ENCODE measurements around the gene KIFAP3.

KIFAP3 gene

DNA sequence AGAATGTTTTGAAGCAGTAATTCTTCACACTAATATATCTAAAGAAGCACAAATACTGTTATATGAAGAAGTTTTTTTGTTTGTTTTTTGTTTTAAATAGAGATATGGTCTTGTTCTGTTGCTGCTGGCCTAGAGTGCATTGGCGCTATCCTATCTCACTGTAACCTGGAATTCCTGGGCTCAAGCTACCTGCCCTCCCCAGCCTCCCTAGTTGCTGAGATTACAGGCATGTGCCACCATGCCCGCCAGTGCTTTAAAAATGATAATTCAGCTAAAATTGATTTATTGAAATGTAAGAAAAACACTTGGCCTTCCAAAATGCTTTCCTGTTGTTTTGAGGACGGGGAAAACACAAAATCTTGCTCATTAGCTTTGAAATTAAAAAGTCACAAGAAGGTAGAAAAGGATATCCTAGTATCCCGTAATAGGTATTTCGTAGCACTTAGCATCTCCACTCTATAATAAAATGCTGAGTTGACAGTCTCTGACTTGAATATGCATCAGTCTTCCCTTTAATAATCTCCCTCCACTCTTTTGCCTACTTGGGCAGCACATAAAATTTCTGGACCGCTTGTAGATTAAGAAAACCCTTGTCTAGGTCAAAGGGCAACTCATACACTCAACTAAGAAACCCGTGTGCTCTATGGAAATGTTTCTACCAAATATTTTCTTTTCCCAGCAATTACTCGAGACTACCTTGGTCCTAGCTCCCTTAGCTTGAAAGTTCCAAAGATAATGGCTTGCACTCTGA lies 182.1 kb downstream of the KIFAP3 start:
- no peak for TF ChIP-seq ZFX (IDR thresholded peaks at IDR 0.05)
- TF ChIP-seq, protein P1, sequence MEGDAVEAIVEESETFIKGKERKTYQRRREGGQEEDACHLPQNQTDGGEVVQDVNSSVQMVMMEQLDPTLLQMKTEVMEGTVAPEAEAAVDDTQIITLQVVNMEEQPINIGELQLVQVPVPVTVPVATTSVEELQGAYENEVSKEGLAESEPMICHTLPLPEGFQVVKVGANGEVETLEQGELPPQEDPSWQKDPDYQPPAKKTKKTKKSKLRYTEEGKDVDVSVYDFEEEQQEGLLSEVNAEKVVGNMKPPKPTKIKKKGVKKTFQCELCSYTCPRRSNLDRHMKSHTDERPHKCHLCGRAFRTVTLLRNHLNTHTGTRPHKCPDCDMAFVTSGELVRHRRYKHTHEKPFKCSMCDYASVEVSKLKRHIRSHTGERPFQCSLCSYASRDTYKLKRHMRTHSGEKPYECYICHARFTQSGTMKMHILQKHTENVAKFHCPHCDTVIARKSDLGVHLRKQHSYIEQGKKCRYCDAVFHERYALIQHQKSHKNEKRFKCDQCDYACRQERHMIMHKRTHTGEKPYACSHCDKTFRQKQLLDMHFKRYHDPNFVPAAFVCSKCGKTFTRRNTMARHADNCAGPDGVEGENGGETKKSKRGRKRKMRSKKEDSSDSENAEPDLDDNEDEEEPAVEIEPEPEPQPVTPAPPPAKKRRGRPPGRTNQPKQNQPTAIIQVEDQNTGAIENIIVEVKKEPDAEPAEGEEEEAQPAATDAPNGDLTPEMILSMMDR (conservative IDR thresholded peaks at IDR 0.05) = no peak
- H3K27ac ChIP-seq = peak overlapping the region; percentile 99

DNA sequence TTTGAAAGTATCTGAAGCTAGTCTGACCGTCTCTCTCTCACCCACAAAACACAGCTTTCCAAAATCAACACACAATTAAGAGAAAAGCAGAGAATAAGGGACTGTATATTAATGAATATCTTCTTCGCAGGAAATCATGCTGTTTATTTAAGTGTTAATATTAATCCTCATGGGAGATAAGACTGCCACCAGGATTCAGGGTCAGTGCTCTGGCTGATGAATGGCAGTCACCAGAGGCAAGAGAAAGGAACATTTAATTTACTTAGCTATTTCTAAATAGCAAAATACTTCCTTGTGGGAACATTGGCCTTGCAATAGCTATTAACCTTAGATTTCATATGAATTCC lies 183.0 kb downstream of the KIFAP3 start:
- no peak for TF ChIP-seq ZFX (IDR thresholded peaks at IDR 0.05)
- TF ChIP-seq, protein P1 (conservative IDR thresholded peaks at IDR 0.05) = no peak
- H3K27ac ChIP-seq = peak overlapping the region; percentile 75; the same call in 1 of the 2 replicates

DNA sequence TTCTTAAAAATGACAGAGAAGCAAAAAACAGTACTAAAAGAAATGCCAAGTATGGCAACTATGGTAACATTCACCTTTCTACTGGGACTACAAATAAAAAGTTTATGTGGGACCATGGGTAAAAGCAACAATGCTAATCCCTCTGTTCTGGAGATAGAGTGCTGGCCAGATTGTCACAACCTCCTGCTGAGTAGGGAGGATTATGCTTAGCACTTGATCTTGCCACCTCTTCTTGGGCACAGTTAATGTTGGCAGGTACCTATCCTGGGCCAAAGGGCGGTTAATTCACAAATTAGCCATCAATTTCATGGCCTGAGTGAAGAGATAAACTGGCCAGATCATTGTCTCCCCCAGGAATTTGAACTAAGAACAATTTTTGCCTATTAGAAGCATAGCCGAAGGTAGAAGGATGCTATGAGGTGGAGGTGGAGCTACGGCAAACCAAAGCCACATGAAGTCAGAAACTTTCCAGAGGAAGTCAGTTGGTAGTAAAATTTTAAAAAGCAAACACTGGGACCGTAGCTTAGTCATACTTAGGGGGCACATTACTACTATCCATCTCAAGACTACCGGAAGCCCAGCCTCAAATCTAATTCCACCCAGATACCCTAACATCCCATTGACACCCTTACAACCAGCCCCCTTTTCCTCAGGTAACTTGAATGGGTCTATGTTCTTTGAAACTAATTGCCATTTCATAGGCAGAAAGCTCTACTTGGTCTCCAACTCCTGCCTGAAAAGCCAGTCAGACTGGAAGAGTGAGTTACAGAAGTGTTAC lies 183.5 kb downstream of the KIFAP3 start:
- TF ChIP-seq ZFX (IDR thresholded peaks at IDR 0.05) = no peak
- TF ChIP-seq, protein P1 (conservative IDR thresholded peaks at IDR 0.05) = no peak
- peak overlapping the region; percentile 75; the same call in 1 of the 2 replicates for H3K27ac ChIP-seq

DNA sequence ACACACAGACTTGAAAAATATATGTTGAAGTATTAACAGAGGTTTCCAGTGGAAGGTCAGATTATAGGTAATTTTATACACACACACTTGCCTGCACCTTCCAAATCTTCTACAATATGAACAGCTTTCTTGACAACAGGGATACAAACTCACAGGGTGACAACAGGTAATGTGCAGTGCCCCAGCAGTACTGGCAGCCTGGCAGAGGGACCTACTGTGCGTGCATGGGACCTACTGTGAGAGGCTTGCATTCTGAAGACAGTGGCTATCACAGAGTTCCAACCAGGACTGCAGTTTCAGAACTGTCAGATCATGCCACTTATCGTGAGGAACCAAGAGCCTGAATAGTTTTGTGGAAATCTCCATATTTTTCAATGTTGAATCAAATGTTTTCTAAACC lies 184.6 kb downstream of the KIFAP3 start:
- peak overlapping the region; percentile 43 for H3K27ac ChIP-seq
- TF ChIP-seq, protein P1 (conservative IDR thresholded peaks at IDR 0.05) = no peak
- TF ChIP-seq ZFX (IDR thresholded peaks at IDR 0.05) = no peak

DNA sequence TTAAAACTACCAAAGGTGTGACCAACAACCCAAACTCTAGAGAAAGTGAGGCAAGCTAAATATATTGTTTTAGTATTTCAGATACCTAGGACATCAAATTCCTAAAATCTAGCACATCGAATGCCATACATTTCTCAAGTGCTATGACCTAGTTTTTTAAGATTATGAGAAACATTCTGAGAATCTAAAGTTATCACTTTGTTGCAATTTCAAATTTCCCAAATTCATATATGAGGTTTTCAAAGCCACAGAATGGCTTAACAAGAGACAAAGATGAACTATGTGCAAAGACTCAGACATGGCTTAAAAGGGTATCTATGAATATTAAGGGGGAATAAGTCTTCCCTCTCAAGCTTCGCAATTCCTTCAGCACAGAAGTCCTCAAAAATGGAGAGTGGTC lies 187.6 kb downstream of the KIFAP3 start:
- H3K27ac ChIP-seq = no peak overlapping the region
- no peak for TF ChIP-seq ZFX (IDR thresholded peaks at IDR 0.05)
- TF ChIP-seq, protein P1 (conservative IDR thresholded peaks at IDR 0.05) = no peak

DNA sequence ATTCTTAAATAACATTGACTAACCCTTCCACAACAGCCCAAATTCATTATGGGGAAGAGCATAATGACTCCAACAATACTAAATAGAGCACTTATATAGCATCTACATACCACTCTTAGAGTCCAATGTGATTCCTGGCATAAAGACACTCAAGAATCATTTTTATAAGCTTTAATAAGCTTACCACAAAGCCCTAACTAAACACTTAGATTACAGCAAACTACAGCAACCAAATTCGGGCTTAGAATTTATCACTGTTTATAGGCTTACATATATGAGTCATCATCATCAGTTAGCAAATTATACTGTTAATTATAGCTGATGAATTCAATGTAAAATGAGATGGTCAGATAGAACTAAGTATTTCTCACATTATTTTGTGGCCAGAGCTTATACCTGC lies 188.1 kb downstream of the KIFAP3 start:
- H3K27ac ChIP-seq = no peak overlapping the region
- no peak for TF ChIP-seq ZFX (IDR thresholded peaks at IDR 0.05)
- TF ChIP-seq, protein P1 (conservative IDR thresholded peaks at IDR 0.05) = no peak

DNA sequence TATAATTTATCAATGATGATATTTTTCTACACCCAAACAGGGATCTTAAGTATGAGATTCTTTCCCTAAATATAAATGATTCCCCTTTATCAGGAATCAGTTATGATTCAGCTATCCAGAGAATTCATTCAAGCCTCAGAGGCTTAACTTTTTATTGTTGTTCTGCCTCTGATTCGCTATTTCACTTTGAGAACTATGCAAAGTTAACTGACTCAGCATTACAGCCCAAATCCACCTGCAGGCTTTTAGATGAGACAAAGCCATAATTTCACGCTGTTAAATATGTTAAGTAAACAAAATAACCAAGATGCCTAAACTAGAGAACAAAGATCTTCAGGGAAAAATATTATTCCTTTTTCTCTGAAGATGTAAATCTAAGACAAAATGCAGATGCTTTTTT lies 189.3 kb downstream of the KIFAP3 start:
- no peak overlapping the region for H3K27ac ChIP-seq
- TF ChIP-seq ZFX (IDR thresholded peaks at IDR 0.05) = no peak
- TF ChIP-seq, protein P1 (conservative IDR thresholded peaks at IDR 0.05) = no peak

Data from C4-2B (cell line).